HG03460 (cell line): Measurements from ENCODE around the gene PHF21B.

Experiments used
- ATAC-seq: cut with Tn5 transposase; IDR thresholded peaks from one replicate; pipeline ENCODE4 v1.9.1; 2021; ENCODE audit not compliant: unreplicated experiment

PHF21B gene

DNA sequence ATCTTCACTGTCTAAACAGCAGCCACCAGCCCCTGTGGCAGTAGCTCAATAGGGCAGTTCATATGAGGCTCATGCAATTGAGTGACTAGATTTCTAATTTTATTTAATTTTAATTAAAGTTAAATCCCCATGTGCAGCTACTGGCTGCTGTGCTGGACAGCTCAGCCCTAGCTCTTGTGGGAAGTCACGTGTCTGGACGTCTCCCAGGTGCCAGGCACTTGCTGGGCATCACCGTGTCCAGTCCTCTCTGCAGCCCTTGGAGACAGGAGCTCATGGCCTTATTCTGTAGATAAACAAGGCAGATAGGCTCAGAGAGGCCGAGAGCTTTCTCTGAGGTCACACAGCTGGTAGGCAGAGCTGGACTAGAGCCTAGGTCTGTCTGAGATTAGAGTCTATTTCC, 162.4 kb downstream of the PHF21B start:
- ATAC-seq = no peak

DNA sequence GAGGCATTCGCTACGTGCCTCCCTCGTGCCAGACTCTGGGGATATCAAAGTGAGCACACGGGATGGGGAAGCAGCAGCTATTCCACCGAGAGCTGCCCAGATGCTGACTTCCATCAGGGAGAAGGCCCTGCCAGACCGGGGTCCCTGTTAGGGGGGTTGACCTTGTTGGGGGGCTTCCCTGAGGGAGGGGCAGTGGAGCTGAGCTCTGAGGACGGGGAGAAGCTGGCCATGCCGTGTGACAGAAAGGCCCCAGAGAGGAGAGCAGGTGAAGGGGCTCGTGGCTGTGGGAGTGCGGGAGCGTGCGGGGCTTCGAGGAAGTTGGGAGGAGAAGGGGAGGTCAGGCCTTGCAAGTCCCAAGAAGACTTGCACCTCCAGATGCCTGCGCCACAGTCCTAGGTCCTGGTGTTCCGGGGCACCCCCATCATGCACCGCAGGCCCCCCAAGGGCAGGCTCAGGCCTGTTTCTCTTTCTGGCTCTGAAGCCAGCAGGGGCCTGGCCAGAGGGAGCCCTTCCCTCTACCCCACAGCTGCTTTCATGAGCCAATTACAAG, 163.0 kb downstream of the PHF21B start:
- no peak for ATAC-seq

DNA sequence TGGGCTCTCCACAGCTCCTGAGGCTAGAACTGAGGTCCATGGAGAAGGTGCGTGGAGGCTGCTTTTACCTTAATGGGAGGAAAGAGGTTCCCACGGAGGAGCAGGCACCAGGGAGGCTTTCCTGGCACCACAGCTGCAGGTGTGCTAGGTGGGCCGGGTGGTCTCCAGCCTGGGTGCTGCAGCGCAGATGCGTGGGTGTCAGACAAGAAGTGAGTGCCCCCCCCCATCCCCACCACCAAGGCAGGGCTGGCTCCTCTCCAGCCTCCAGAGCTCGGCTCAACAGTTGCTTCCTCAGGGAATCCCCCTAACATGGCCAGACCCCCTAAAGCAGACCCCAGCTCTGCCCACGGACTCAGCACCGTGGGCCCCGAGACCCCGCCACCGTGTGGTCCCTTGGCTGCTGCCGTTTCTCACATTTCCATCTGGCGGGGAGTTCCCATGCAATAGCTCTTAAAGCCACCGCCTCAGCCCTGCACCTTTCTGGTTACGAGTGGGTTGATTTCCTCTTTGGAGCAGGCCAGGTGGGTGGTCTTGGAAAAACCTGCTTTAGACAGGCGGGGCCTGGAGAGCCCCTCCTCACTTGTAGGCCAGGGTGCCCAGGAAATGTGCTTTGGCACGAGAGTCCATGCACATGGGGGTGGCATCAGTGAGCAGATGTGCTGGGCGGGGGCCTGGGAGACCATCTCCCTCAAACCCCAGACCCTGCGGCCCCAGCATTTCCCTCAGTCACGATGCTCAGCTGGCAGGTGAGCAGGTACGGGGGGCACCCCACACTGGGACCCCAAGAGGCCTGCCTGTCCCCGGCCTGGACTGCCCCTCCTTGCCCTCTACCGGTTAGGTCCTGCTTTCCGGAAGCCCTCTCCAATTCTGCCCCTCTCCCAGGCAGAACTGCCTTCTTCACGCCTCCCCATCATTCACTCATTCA, 163.7 kb downstream of the PHF21B start:
- ATAC-seq = no peak

DNA sequence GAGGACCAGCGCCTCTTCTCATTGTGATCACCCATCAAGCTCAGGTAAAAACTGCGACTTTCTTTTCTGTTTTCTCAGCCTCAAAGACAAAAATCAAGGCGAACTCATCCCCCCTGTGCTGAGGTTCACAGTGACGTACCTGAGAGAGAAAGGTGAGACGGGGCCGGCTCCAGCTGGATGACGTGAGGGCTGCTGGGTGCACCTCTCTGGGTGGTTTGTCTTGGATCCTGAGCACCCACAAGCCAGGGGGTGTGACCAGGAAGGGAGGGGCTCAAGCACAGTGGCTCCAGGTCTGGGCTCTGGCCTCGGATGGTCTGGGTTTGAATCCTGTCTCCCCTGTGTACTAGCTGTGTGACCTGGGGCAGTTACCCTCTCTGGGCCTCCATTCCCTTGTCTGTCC, 164.6 kb downstream of the PHF21B start:
- ATAC-seq = no peak

DNA sequence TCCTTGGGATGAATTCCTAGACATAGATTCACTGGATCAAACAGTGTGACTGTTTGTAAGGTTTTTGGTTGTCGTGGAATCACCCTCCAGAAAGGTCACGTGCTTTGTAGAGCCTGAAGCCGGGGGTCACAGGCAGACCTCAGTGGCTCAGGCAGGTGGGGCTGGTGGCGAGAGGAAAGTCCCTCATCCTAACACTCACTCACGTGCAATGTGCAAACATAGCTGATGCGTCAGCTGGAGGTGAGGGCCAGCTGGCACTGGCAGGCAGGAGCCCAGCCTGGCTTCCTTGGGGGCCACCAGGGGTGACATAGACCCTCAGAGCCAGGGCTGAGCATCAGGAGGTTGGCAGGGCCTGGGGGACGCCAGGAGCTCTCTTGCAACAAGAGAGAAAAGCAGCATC, 167.4 kb downstream of the PHF21B start:
- ATAC-seq = no peak

DNA sequence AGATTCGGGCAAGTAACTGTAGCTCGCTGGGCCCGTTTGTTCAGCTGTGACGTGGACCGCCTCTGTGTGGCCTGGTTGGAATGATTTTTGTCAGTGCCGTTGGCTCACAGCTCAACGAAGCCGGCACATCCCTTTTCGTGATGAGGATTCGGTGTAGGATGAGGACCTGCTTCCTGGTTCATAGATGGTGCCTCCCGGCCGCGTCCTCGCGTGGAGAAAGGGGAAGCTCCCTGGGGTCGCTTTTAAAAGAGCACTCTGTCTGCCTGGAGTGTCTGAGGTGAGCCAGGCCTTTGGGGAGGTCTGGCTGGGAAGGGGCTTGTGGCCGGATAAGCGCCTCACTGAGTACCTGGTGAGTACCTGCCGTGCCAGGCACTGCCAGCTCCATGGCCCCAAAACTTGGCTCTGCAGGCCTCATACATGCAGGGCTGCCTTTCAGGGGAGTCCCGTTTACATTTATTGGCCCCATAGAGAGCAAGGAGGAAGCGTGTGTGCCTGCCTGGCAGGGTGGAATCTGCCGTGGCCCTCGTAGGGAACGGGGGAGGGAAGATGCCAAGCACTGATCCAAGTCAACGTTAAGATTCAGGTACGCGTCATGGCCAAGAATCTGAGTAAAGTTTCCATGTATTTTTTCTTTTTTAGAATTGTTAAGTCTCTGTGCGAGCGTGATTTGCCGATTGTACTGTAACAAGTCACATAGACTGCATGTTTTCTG, 169.0 kb downstream of the PHF21B start:
- ATAC-seq = no peak

DNA sequence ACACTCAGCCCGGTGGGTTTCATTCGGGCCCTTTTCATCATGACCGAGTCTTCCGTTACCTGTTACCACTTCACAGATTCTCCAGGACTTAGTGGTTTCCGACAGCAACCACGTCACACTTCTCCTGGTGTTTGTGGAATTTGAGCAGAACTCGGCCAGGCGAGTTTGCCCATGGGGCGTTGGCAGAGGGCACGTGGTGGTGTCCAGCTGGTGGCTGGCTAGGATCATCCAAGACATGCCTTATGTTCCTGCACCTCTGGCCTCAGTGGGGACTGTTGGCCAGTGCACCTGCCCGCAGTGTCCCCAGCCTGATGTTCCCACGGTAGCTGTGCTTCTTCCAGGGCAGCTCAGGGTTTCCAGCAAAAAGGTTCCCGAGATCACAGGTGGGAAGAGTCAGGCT, 170.1 kb downstream of the PHF21B start:
- no peak for ATAC-seq

DNA sequence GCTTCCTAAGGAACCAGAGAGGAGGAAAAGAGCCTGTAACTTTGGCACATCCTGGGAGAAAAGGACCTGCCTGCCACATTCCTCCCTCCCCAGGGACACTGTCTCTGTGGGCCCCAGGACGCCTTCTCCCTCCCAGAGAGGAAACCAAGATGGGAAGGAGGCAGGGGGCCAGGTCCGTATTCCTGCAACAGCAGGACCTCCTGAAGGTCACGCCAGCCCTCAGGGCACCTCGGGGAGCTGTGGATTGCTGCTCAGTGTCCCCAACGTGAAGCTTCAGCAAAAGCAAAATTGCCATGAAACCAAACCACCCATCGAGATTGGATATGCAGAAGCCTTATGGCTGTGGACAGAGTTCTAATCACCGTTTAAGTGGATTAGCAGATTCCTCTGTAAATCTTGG, 170.7 kb downstream of the PHF21B start:
- no peak for ATAC-seq

DNA sequence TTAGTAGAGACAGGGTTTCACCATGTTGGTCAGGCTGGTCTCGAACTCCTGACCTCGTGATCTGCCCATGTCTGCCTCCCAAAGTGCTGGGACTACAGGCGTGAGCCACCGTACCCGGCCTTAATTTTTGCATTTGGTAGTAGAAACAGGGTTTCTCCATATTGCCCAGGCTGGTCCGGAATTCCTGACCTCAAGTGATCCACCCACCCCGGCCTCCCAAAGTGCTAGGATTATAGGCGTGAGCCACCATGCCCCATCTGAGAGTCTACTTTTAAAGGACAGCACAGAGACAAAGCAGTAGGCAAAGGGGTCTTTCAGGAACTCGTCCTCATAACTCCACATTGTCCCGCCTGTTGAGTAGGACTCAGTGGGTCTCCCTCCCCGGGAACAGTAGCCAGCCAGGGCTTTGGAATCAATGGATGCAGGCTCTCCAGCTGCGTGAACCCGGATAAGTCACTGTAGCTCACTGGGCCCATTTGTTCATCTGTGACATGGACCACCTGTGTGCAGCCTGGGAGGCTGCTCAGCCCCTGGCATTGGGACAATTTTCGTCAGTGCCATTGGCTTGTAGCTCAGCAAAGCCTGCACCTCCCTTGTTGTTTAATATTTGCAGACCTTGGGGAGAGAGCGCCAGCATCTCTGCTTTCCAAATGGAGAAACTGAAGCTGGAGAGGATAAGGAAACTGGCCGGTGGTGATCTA, 171.3 kb downstream of the PHF21B start:
- no peak for ATAC-seq

DNA sequence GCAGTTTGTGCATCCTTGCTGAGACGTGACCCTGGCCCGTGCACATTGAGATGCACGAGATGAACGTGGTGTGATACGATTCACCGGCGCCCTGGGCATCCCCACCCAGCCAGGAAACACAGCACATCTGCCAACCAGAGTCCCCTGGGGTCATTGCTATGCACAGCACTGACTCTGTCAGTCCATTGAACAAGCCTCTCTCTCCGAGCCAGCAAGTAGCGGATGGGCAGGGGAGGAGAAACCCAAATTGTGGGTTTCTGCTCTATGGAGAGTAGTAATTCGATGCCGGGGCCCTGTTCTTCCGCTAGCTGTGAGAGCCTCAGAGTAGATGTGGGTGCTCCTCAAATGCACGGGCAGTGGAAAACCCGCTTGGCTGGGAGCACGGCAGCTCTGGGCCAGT, 172.3 kb downstream of the PHF21B start:
- no peak for ATAC-seq

DNA sequence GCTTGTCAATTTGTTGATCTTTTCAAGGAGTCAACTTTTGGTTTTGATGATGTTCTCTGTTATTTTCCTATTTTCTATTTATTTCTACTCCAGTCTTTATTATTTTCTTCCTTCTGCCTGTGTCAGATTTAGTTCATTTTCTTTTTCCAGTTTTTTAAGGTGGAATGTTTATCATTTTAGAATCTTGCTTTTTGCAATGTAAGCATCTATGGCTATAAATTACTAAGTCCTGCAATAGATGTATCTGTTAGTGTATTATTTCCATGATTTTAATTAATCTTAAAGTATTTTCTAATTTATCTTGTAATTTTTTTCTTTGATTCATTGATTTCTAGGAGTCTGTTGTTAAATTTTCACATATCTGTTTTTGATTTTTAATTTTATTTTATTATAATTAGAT, 175.7 kb downstream of the PHF21B start:
- ATAC-seq = no peak

DNA sequence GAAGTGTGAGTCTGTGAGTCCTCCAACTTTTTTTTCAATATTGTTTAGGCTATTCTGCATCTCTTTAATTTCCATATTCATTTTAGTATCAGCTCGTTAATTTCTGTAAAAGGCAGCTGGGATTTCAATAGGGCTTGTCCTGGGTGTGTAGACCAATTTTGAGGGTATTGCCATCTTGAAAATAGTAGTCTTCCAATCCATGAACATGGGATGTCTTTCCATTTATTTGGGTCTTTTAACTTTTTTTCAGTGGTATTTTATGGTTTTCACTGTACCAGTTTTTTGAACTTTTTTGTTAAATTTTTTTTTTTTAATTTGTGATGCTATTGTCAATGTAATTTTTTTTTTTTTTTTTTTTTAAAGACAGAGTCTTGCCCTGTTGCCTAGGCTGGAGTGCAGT, 177.9 kb downstream of the PHF21B start:
- ATAC-seq = no peak
